ENCODE measurements around the gene CCNB2.

- TF ChIP-seq TARDBP (IDR thresholded peaks at IDR 0.05) (no peak), ZNF24 (IDR thresholded peaks at IDR 0.05) (no peak), PTBP1 (IDR thresholded peaks at IDR 0.05; ENCODE audit: low read depth, low read length) (no peak), ZNF449 (CRISPR knock-in tag; IDR thresholded peaks at IDR 0.05) (no peak)
These were observed 68.2 kb downstream of the CCNB2 start for GRCh38 chr15:59173194-59173593.
